ENCODE measurements around the gene ZNF414. TPM values are rescaled to one million over a fixed set of nuclear protein-coding genes. Genes with fewer than 3 reads are reported as not detected.

ZNF414 gene
- total and polyA plus RNA-seq, 9 of the 15 experiments (the other 6 are each of a cell fraction or from before 2014, with no cell fraction given), result 0.03 to 27.2 (median 2.2) TPM; not detected in 2

DNA sequence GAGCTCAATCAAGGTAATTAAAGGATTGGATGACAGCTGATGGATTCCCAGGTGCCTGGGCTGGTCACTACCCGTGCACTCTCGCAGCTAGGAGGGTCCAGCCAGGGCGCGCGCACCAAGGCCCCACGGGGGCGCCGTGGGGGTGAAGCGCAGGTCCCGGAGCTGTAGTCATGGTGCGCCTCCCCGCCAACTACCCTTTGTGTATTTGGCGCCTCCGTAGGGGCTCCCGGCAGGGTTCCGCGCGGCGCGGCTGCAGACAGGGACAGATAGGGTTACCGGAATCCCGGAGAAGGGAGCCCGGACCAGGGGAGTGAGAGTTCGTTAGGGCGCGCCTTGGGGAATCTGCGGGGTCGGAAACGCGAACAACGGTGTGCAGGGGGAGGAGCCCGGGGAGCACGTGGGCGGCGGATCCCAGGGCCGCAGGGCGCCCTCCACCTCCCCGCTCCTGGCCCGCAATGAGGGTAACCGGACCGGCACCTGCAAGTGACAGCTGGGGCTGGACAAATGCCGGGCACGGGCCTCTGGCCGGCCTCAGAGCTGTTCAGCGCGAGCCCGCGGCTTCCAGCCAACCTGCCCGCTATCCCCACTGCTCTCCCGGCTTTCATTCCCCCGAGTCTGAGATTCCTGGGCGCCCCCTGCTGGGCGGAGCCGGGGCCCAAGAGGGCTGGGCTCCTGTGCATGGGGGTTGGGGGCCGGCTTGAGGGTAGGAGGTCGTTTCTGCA, 8.1 kb downstream of the ZNF414 start (continued):
- TF ChIP-seq, protein P1, sequence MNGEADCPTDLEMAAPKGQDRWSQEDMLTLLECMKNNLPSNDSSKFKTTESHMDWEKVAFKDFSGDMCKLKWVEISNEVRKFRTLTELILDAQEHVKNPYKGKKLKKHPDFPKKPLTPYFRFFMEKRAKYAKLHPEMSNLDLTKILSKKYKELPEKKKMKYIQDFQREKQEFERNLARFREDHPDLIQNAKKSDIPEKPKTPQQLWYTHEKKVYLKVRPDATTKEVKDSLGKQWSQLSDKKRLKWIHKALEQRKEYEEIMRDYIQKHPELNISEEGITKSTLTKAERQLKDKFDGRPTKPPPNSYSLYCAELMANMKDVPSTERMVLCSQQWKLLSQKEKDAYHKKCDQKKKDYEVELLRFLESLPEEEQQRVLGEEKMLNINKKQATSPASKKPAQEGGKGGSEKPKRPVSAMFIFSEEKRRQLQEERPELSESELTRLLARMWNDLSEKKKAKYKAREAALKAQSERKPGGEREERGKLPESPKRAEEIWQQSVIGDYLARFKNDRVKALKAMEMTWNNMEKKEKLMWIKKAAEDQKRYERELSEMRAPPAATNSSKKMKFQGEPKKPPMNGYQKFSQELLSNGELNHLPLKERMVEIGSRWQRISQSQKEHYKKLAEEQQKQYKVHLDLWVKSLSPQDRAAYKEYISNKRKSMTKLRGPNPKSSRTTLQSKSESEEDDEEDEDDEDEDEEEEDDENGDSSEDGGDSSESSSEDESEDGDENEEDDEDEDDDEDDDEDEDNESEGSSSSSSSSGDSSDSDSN (IDR thresholded peaks at IDR 0.05; ENCODE audit: borderline replicate concordance in 1 of 2, low read depth in 2 of 2, low read length in 2 of 2), result peak in 1 of 2 experiments; percentile 88; a peak in 3 of 4 replicates
- TF ChIP-seq, protein P2, sequence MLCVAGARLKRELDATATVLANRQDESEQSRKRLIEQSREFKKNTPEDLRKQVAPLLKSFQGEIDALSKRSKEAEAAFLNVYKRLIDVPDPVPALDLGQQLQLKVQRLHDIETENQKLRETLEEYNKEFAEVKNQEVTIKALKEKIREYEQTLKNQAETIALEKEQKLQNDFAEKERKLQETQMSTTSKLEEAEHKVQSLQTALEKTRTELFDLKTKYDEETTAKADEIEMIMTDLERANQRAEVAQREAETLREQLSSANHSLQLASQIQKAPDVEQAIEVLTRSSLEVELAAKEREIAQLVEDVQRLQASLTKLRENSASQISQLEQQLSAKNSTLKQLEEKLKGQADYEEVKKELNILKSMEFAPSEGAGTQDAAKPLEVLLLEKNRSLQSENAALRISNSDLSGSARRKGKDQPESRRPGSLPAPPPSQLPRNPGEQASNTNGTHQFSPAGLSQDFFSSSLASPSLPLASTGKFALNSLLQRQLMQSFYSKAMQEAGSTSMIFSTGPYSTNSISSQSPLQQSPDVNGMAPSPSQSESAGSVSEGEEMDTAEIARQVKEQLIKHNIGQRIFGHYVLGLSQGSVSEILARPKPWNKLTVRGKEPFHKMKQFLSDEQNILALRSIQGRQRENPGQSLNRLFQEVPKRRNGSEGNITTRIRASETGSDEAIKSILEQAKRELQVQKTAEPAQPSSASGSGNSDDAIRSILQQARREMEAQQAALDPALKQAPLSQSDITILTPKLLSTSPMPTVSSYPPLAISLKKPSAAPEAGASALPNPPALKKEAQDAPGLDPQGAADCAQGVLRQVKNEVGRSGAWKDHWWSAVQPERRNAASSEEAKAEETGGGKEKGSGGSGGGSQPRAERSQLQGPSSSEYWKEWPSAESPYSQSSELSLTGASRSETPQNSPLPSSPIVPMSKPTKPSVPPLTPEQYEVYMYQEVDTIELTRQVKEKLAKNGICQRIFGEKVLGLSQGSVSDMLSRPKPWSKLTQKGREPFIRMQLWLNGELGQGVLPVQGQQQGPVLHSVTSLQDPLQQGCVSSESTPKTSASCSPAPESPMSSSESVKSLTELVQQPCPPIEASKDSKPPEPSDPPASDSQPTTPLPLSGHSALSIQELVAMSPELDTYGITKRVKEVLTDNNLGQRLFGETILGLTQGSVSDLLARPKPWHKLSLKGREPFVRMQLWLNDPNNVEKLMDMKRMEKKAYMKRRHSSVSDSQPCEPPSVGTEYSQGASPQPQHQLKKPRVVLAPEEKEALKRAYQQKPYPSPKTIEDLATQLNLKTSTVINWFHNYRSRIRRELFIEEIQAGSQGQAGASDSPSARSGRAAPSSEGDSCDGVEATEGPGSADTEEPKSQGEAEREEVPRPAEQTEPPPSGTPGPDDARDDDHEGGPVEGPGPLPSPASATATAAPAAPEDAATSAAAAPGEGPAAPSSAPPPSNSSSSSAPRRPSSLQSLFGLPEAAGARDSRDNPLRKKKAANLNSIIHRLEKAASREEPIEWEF (CRISPR knock-in tag; IDR thresholded peaks at IDR 0.05), result no peak
- TF ChIP-seq L3MBTL2 (IDR thresholded peaks at IDR 0.05), result peak; percentile 96
- peak; percentile 91 for TF ChIP-seq EP400 (IDR thresholded peaks at IDR 0.05)
- TF ChIP-seq, protein P3, sequence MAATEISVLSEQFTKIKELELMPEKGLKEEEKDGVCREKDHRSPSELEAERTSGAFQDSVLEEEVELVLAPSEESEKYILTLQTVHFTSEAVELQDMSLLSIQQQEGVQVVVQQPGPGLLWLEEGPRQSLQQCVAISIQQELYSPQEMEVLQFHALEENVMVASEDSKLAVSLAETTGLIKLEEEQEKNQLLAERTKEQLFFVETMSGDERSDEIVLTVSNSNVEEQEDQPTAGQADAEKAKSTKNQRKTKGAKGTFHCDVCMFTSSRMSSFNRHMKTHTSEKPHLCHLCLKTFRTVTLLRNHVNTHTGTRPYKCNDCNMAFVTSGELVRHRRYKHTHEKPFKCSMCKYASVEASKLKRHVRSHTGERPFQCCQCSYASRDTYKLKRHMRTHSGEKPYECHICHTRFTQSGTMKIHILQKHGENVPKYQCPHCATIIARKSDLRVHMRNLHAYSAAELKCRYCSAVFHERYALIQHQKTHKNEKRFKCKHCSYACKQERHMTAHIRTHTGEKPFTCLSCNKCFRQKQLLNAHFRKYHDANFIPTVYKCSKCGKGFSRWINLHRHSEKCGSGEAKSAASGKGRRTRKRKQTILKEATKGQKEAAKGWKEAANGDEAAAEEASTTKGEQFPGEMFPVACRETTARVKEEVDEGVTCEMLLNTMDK (IDR thresholded peaks at IDR 0.05; ENCODE audit: borderline replicate concordance, insufficient read depth, low read depth, low read length, poor library complexity, severe bottlenecking), result peak; percentile 92
- TF ChIP-seq, protein P4, sequence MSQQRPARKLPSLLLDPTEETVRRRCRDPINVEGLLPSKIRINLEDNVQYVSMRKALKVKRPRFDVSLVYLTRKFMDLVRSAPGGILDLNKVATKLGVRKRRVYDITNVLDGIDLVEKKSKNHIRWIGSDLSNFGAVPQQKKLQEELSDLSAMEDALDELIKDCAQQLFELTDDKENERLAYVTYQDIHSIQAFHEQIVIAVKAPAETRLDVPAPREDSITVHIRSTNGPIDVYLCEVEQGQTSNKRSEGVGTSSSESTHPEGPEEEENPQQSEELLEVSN (IDR thresholded peaks at IDR 0.05; ENCODE audit: borderline replicate concordance in 1 of 2, extremely low read depth in 1 of 2, insufficient read depth in 1 of 2, insufficient read length in 1 of 2, low read depth in 1 of 2, low read length in 1 of 2, poor library complexity in 1 of 2, severe bottlenecking in 1 of 2), result peak; percentile 76 to 78
- 0 out of 2 replicates have a peak, but pooled peaks have one; percentile 58 for TF ChIP-seq MTA3 (IDR thresholded peaks at IDR 0.05; ENCODE audit: borderline replicate concordance)
- TF ChIP-seq, protein P5, sequence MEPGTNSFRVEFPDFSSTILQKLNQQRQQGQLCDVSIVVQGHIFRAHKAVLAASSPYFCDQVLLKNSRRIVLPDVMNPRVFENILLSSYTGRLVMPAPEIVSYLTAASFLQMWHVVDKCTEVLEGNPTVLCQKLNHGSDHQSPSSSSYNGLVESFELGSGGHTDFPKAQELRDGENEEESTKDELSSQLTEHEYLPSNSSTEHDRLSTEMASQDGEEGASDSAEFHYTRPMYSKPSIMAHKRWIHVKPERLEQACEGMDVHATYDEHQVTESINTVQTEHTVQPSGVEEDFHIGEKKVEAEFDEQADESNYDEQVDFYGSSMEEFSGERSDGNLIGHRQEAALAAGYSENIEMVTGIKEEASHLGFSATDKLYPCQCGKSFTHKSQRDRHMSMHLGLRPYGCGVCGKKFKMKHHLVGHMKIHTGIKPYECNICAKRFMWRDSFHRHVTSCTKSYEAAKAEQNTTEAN (CRISPR knock-in tag; IDR thresholded peaks at IDR 0.05), result no peak
- TF ChIP-seq STAG1 (CRISPR knock-in tag; IDR thresholded peaks at IDR 0.05; ENCODE audit: borderline replicate concordance), result peak; percentile 46; the same call in 1 of the 2 replicates
- TF ChIP-seq CXXC5 (CRISPR knock-in tag; IDR thresholded peaks at IDR 0.05), result peak; percentile 78

Data from K562 (cell line).